GM23248 (cell line): ENCODE results near the gene LRRN2. TPM values are rescaled to one million over a fixed set of nuclear protein-coding genes. Genes with fewer than 3 reads are reported as not detected.

Source experiments
- DNase-seq: peaks from one replicate; pipeline ENCODE4 v3.0.0-alpha.2; 2015
- H2AFZ ChIP-seq: fragments of 200-600 bp; sonication (generic); 2 replicates; pipeline ENCODE4 v1.6.1; 2016; ENCODE audit warnings: antibody characterized with exemption
- H3F3A ChIP-seq: fragments of 200-600 bp; sonication (generic); 2 replicates; pipeline ENCODE4 v1.6.1; 2016; ENCODE audit warnings: mild to moderate bottlenecking, antibody characterized with exemption, mixed run types; ENCODE audit not compliant: insufficient read depth
- H3K27ac ChIP-seq: fragments of 200-600 bp; sonication (generic); 2 replicates; pipeline ENCODE4 v1.5.1; 2016; ENCODE audit warnings: mild to moderate bottlenecking
- H3K27me3 ChIP-seq: fragments of 200-600 bp; sonication (generic); replicated peaks from 2 replicates; pipeline ENCODE4 v1.6.1; 2016; ENCODE audit warnings: mild to moderate bottlenecking; ENCODE audit not compliant: insufficient read depth
- H3K36me3 ChIP-seq: fragments of 200-600 bp; sonication (generic); 2 replicates; pipeline ENCODE4 v1.6.1; 2016; ENCODE audit warnings: low read depth, mild to moderate bottlenecking
- H3K4me1 ChIP-seq: fragments of 200-600 bp; sonication (generic); 2 replicates; pipeline ENCODE4 v1.6.1; 2016; ENCODE audit warnings: mild to moderate bottlenecking; ENCODE audit not compliant: insufficient read depth
- H3K4me2 ChIP-seq: fragments of 200-600 bp; sonication (generic); one replicate; pipeline ENCODE4 v1.6.1; 2016; ENCODE audit warnings: mild to moderate bottlenecking; ENCODE audit not compliant: unreplicated experiment
- H3K4me3 ChIP-seq: fragments of 200-600 bp; sonication (generic); 2 replicates; pipeline ENCODE4 v1.5.1; 2016; ENCODE audit warnings: mild to moderate bottlenecking
- H3K79me2 ChIP-seq: fragments of 200-600 bp; sonication (generic); 2 replicates; pipeline ENCODE4 v1.6.1; 2016; ENCODE audit warnings: mild to moderate bottlenecking; ENCODE audit not compliant: insufficient read depth
- H3K9ac ChIP-seq: fragments of 200-600 bp; sonication (generic); 2 replicates; pipeline ENCODE4 v1.6.1; 2016; ENCODE audit warnings: mild to moderate bottlenecking
- H3K9me2 ChIP-seq: fragments of 200-600 bp; sonication (generic); 2 replicates; pipeline ENCODE4 v1.6.1; 2016; ENCODE audit warnings: mixed run types, mild to moderate bottlenecking, moderate library complexity; ENCODE audit not compliant: insufficient read depth
- H3K9me3 ChIP-seq: fragments of 200-600 bp; sonication (generic); one replicate; pipeline ENCODE4 v1.6.1; 2017; ENCODE audit warnings: low read depth
- H4K20me1 ChIP-seq: fragments of 200-600 bp; sonication (generic); 2 replicates; pipeline ENCODE4 v1.6.0; 2016; ENCODE audit not compliant: insufficient read depth
- EZH2 ChIP-seq: fragments of 200-600 bp; sonication (generic); IDR thresholded peaks from 2 replicates; pipeline ENCODE4 v1.6.1; 2018; ENCODE audit warnings: antibody characterized with exemption, mild to moderate bottlenecking; ENCODE audit not compliant: insufficient read depth, poor library complexity, severe bottlenecking
- EZH2phosphoT487 ChIP-seq: fragments of 200-600 bp; sonication (generic); IDR thresholded peaks from 2 replicates; pipeline ENCODE4 v1.6.1; 2018; ENCODE audit warnings: antibody characterized with exemption, moderate library complexity, mild to moderate bottlenecking, low read depth; ENCODE audit not compliant: insufficient read depth
- WGBS, 2 experiments: methylation state at CpG; one replicate each; pipeline ENCODE4 v1.1.6; 2015 to 2017; ENCODE audit warnings: low lambda C conversion rate in 2 of 2, low coverage in 1 of 2; ENCODE audit errors: missing lambda C conversion rate in 2 of 2; 5-methylcytosine and 5-hydroxymethylcytosine counted together
- in situ Hi-C: fragments of 300-500 bp; cut with MboI; formaldehyde crosslinking; loops from 2 replicates; pipeline ENCODE4 v1.15.0; 2020
- polyA plus RNA-seq: library from polyadenylated mRNA; unstranded; fragments of >200 nt; fragmentation: Nextera tagmentation; extraction: Ambion mirVana; gene quantifications from 2 replicates; pipeline ENCODE4 v1.2.1, GENCODE V29; 2016
- total RNA-seq: library from RNA; depleted of rRNA; stranded (reverse); fragments of >200 nt; shearing (Covaris generic); gene quantifications from 2 replicates; pipeline ENCODE4 v1.2.3, GENCODE V29; 2014

LRRN2 gene
- total and polyA plus RNA-seq, 2 experiments from 2014 or later, result 0.22 TPM; not detected in 1

DNA sequence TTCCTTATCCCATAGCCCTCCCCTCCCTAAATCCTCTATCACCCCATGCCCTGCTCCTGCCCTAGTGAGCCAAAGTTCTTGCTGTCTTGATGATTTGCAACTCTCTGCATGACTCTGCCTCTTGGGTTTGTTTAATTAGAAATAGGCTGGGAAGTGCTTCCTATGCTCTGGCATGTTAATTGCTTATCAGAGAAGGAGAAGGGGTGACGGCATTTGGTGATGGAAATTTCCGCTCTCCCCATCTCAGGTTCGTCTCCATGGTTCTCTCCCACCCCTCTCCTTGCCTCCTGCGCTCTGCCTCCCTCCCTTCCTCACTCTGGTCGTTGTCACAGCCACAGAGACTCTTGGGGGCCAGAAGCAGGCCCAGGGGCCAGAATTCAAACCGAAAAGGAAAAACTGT lies 68.9 kb downstream of the LRRN2 start:
- no peaks in the 10 kb centered on the region for H3K9me3 ChIP-seq
- H3K9me2 ChIP-seq, result no peaks in the 10 kb centered on the region
- no peaks in the 10 kb centered on the region for H3F3A ChIP-seq
- no peak overlapping the region for H3K4me3 ChIP-seq
- H3K9ac ChIP-seq, result no peak overlapping the region
- H3K79me2 ChIP-seq, result no peaks in the 10 kb centered on the region
- no peak for DNase-seq
- peaks cover 32% of the 10 kb centered on the region for H3K27me3 ChIP-seq
- 61 to 76% methylated on average over 6 of the region's 6 CpGs for WGBS, 2 experiments
- H4K20me1 ChIP-seq, result no peaks in the 10 kb centered on the region
- H3K4me1 ChIP-seq, result no peaks in the 10 kb centered on the region
- H2AFZ ChIP-seq, result no peak overlapping the region
- in situ Hi-C loops, result no loop called here
- H3K36me3 ChIP-seq, result no peaks in the 10 kb centered on the region
- no peak overlapping the region for H3K27ac ChIP-seq
- TF ChIP-seq EZH2 (no peak), EZH2phosphoT487 (no peak)
- no peak overlapping the region for H3K4me2 ChIP-seq

DNA sequence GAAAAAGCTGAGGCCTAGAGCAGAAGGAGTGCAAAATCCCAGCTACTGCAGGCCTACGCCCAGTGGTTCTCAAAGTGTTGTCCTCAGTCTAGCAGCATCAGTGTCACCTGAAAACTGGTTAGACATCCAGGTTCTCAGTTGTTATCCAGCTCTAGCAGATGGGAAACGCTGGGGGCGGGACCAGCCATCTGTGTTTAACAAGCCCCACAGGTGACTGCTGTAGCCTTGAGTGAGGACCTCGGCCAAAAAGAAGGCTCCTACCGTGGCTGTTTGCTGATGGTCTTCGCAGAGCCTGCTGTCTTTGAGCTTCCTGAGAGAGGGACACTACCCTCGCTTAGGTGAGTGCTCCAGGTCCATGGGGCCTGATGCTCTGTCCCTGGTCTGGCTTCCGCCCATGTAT lies 69.7 kb downstream of the LRRN2 start:
- WGBS, 2 experiments, result 59 to 63% methylated on average over 8 of the region's 8 CpGs
- Histone ChIP-seq H3F3A (no peaks in the 10 kb centered on the region), H3K9me3 (no peaks in the 10 kb centered on the region), H3K27me3 (peaks cover 37% of the 10 kb centered on the region), H3K36me3 (no peaks in the 10 kb centered on the region), H3K9ac (no peak overlapping the region), H3K4me1 (no peaks in the 10 kb centered on the region), H3K79me2 (no peaks in the 10 kb centered on the region), H3K4me2 (no peak overlapping the region), H3K4me3 (no peak overlapping the region), H4K20me1 (no peaks in the 10 kb centered on the region), H2AFZ (no peak overlapping the region), H3K27ac (no peak overlapping the region), H3K9me2 (no peaks in the 10 kb centered on the region)
- no peak for DNase-seq
- in situ Hi-C loops, result no loop called here
- no peak for TF ChIP-seq EZH2
- TF ChIP-seq EZH2phosphoT487, result no peak

GRCh38 chr1:204613636-204614035 lies 71.9 kb downstream of the LRRN2 start:
- no peaks in the 10 kb centered on the region for H3K9me2 ChIP-seq
- no peaks in the 10 kb centered on the region for H3K79me2 ChIP-seq
- in situ Hi-C loops, result no loop called here
- no peaks in the 10 kb centered on the region for H3K36me3 ChIP-seq
- no peak overlapping the region for H3K27ac ChIP-seq
- no peak for DNase-seq
- no peak overlapping the region for H3K4me2 ChIP-seq
- 67 to 68% methylated on average over 4 of the region's 4 CpGs for WGBS, 2 experiments
- H3F3A ChIP-seq, result no peaks in the 10 kb centered on the region
- no peaks in the 10 kb centered on the region for H4K20me1 ChIP-seq
- no peak overlapping the region for H3K9ac ChIP-seq
- no peak overlapping the region for H3K4me3 ChIP-seq
- H2AFZ ChIP-seq, result no peak overlapping the region
- peaks cover 51% of the 10 kb centered on the region for H3K27me3 ChIP-seq
- TF ChIP-seq EZH2, result no peak
- no peak for TF ChIP-seq EZH2phosphoT487
- H3K9me3 ChIP-seq, result no peaks in the 10 kb centered on the region
- H3K4me1 ChIP-seq, result no peaks in the 10 kb centered on the region

DNA sequence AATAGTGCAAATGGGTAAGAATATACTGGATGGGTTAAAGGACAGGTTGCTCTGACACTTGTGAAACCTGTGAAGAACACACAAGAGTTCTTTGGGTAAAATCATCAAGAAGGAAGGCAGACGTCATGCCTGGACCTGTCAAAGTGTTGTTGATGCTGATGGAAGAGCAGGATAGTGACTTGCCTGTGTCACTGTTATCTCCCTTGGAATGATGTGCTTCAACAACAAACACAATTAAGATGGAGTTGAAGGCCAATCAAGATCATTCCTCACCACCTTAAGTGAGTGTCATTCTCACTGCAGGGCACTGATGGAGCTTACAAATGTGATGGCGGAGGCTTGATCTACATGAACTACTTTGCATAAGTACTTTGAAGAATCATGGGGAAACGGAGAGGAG lies 73.2 kb downstream of the LRRN2 start:
- Histone ChIP-seq H3K4me3 (no peak overlapping the region), H3K79me2 (no peaks in the 10 kb centered on the region), H3F3A (no peaks in the 10 kb centered on the region), H4K20me1 (no peaks in the 10 kb centered on the region), H3K27me3 (peaks cover 63% of the 10 kb centered on the region), H3K4me2 (no peak overlapping the region), H3K36me3 (no peaks in the 10 kb centered on the region), H3K9me2 (no peaks in the 10 kb centered on the region), H3K9ac (no peak overlapping the region), H3K27ac (no peak overlapping the region), H3K9me3 (no peaks in the 10 kb centered on the region), H3K4me1 (no peaks in the 10 kb centered on the region), H2AFZ (no peak overlapping the region)
- no peak for DNase-seq
- no peak for TF ChIP-seq EZH2
- no peak for TF ChIP-seq EZH2phosphoT487
- 36 to 41% methylated on average over 3 of the region's 3 CpGs for WGBS, 2 experiments
- in situ Hi-C loops, result no loop called here

DNA sequence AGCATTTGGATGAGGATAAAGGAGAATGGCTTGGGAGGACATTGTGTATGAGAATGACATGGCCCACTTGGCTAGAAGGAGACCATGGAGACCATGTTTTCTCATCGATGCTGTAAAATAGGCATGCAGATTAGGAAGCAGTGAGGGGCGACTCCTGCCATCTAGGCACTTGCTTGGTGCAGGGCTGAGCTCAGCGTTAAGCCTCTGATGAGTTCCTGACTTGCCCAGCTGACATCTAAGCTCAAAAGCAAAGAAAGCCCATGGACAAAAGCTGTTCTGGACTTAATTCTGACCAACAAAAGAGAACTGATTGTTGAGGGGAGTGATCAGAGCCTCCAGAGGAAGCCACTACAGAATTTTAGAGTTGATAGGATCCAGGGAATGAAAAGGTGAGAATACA lies 74.5 kb downstream of the LRRN2 start:
- Histone ChIP-seq H3K9me3 (no peaks in the 10 kb centered on the region), H3K27me3 (peaks cover 70% of the 10 kb centered on the region), H3K4me3 (no peak overlapping the region), H2AFZ (no peak overlapping the region), H3K9ac (no peak overlapping the region), H3K9me2 (no peaks in the 10 kb centered on the region), H3K36me3 (no peaks in the 10 kb centered on the region), H3K79me2 (no peaks in the 10 kb centered on the region), H3F3A (no peaks in the 10 kb centered on the region), H3K4me2 (no peak overlapping the region), H3K27ac (no peak overlapping the region), H3K4me1 (no peaks in the 10 kb centered on the region), H4K20me1 (no peaks in the 10 kb centered on the region)
- in situ Hi-C loops, result no loop called here
- WGBS, 2 experiments, result 27 to 29% methylated on average over 3 of the region's 3 CpGs
- TF ChIP-seq EZH2phosphoT487 (no peak), EZH2 (no peak)
- DNase-seq, result no peak
